Fibroblast of lung (primary cell): ENCODE data around the gene DSP.

Source experiments
- CTCF ChIP-seq, 2 donors: IDR thresholded peaks in 1 of 2; conservative IDR thresholded peaks in 1 of 2; 1 replicate in 1 of 2; 2 replicates in 1 of 2; pipeline ENCODE4 v1.5.1; 2011 to 2012; ENCODE audit warnings: low read length in 2 of 2, control low read depth in 1 of 2, inconsistent platforms in 1 of 2, low read depth in 1 of 2, mild to moderate bottlenecking in 1 of 2
- EZH2 ChIP-seq: IDR thresholded peaks from 2 replicates; pipeline ENCODE4 v1.5.1; 2012; ENCODE audit warnings: low read length, control low read depth, mild to moderate bottlenecking; ENCODE audit errors: missing control alignments

GRCh38 chr6:7628909-7629308 is 87.4 kb downstream of the DSP start:
- no peak for TF ChIP-seq CTCF (conservative IDR thresholded peaks at IDR 0.05 in 1 of 2, IDR thresholded peaks at IDR 0.05 in 1 of 2; ENCODE audit: low read depth in 1 of 2, low read length in 2 of 2)
- no peak for TF ChIP-seq EZH2
